OCI-LY1 (cell line): ENCODE data around the gene CRTC1.

Source experiments
- EZH2 ChIP-seq: fragments of 200-600 bp; sonication (generic), shearing (Covaris generic); IDR thresholded peaks from 2 replicates; pipeline ENCODE4 v1.8.0; 2017; ENCODE audit warnings: borderline replicate concordance, mixed run types, mild to moderate bottlenecking, antibody characterized with exemption, low read length, moderate library complexity, mixed read lengths
- TF ChIP-seq, protein P1 (sequence below): fragments of 200-600 bp; sonication (generic), shearing (Covaris generic); IDR thresholded peaks from 2 replicates; pipeline ENCODE4 v1.5.1; 2017; ENCODE audit warnings: mild to moderate bottlenecking, antibody characterized with exemption, low read length, moderate library complexity, mixed read lengths

DNA sequence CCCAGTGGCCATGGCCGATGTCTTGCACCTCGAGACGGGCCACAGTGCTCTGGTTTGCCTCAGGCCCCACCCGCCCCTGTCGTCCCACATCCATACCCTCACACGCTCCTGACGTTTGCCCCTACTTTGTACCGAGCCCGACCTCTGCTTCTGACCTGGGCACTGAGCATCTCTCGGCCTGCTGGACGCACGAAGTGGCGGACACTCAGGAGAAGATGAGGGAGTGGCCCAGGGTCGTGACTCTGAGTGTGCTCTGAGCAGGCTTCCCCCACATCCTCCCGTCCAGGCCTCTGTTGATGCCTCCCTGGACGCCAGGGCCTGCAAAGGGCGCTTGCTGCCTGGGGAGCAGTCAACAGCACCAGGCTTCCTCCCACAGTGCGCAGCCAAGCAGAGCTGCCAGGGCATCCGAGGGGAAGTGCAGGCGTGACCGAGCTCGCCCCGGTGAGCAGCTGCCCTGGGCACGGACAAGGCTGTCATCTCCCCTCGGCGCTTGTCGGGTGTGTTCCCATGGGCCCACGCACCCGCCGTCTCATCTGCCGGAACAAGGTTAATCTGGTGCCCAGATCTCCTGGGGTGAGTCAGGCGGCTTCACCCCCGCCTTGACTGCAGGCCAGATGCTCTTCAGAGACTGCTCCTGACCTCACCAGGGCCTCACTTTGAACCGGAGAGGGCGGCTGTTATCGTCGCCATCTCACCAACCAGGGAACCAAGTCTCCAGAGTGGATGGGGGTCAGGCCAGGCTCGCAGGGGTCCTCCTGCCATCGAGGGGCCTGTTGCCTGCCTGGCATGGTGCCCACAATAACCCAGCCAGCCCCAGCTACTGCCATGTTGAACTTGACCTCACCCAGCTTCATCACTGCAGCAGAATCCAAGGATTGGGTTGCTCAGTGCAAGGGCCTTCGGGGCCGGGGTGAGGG is 80.5 kb downstream of the CRTC1 start:
- TF ChIP-seq, protein P1, sequence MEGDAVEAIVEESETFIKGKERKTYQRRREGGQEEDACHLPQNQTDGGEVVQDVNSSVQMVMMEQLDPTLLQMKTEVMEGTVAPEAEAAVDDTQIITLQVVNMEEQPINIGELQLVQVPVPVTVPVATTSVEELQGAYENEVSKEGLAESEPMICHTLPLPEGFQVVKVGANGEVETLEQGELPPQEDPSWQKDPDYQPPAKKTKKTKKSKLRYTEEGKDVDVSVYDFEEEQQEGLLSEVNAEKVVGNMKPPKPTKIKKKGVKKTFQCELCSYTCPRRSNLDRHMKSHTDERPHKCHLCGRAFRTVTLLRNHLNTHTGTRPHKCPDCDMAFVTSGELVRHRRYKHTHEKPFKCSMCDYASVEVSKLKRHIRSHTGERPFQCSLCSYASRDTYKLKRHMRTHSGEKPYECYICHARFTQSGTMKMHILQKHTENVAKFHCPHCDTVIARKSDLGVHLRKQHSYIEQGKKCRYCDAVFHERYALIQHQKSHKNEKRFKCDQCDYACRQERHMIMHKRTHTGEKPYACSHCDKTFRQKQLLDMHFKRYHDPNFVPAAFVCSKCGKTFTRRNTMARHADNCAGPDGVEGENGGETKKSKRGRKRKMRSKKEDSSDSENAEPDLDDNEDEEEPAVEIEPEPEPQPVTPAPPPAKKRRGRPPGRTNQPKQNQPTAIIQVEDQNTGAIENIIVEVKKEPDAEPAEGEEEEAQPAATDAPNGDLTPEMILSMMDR = no peak
- TF ChIP-seq EZH2 = no peak
